Measurements from ENCODE around the gene MAGI2. TPM values are rescaled to one million over a fixed set of nuclear protein-coding genes. Genes with fewer than 3 reads are reported as not detected.
"Not testable (repeated sequence)": the region's sequence is repeated elsewhere in the genome, so short reads cannot be mapped to it uniquely, and the experiment has no call there.

The MAGI2 gene
- total RNA-seq, 4 donors from 2014 or later, result 0.23 to 5.5 (median 0.45) TPM

GRCh38 chr7:79091011-79091410, 362.5 kb downstream of the MAGI2 start:
- WGBS, 2 donors, result 66 to 78% methylated on average over 4 of the region's 4 CpGs
- TF ChIP-seq CTCF (IDR thresholded peaks at IDR 0.05), result no peak
- no peak for TF ChIP-seq POLR2A (IDR thresholded peaks at IDR 0.05)
- Histone ChIP-seq H3K9me3 (peaks cover 0 to 4% (median 0%) of the 10 kb centered on the region in 3 donors), H3K4me3 (no peak overlapping the region), H3K27me3 (no peaks in the 10 kb centered on the region), H3K4me1 (no peaks in the 10 kb centered on the region), H3K27ac (no peak overlapping the region), H3K36me3 (no peaks in the 10 kb centered on the region)
- intact Hi-C loops (cut with DNase I), result no loop called here
- DNase-seq, result no peak

GRCh38 chr7:79090543-79090942, 362.9 kb downstream of the MAGI2 start:
- TF ChIP-seq CTCF (IDR thresholded peaks at IDR 0.05) (no peak), POLR2A (IDR thresholded peaks at IDR 0.05) (no peak)
- no peak for DNase-seq
- peaks cover 0 to 4% (median 0%) of the 10 kb centered on the region in 3 donors for H3K9me3 ChIP-seq
- H3K27me3 ChIP-seq, result no peaks in the 10 kb centered on the region
- no peaks in the 10 kb centered on the region for H3K4me1 ChIP-seq
- WGBS, 2 donors, result 52 to 56% methylated on average over 4 of the region's 4 CpGs
- H3K36me3 ChIP-seq, result no peaks in the 10 kb centered on the region
- no peak overlapping the region for H3K27ac ChIP-seq
- no peak overlapping the region for H3K4me3 ChIP-seq
- intact Hi-C loops (cut with DNase I), result no loop called here

- H3K27me3 ChIP-seq, result no peaks in the 10 kb centered on the region
- H3K4me1 ChIP-seq, result no peaks in the 10 kb centered on the region
- H3K27ac ChIP-seq, result no peak overlapping the region
- no peak for DNase-seq
- H3K9me3 ChIP-seq, result peaks cover 0 to under 1% (median 0%) of the 10 kb centered on the region in 3 donors
- no peak overlapping the region for H3K4me3 ChIP-seq
- no peak for TF ChIP-seq CTCF (IDR thresholded peaks at IDR 0.05)
- TF ChIP-seq POLR2A (IDR thresholded peaks at IDR 0.05), result no peak
- H3K36me3 ChIP-seq, result no peaks in the 10 kb centered on the region
- intact Hi-C loops (cut with DNase I), result no loop called here
These were observed 369.0 kb downstream of the MAGI2 start for GRCh38 chr7:79084423-79084822.

GRCh38 chr7:79079919-79080554, 373.4 kb downstream of the MAGI2 start:
- intact Hi-C loops (cut with DNase I), result no loop called here
- no peak for DNase-seq
- H3K9me3 ChIP-seq, result no peaks in the 10 kb centered on the region
- no peaks in the 10 kb centered on the region for H3K36me3 ChIP-seq
- 73 to 78% methylated on average over 4 of the region's 4 CpGs for WGBS, 2 donors
- TF ChIP-seq POLR2A (IDR thresholded peaks at IDR 0.05) (no peak), CTCF (IDR thresholded peaks at IDR 0.05) (no peak)
- no peak overlapping the region for H3K27ac ChIP-seq
- H3K4me3 ChIP-seq, result no peak overlapping the region
- H3K4me1 ChIP-seq, result no peaks in the 10 kb centered on the region
- H3K27me3 ChIP-seq, result no peaks in the 10 kb centered on the region

GRCh38 chr7:79078273-79078672, 375.2 kb downstream of the MAGI2 start:
- Histone ChIP-seq H3K36me3 (no peaks in the 10 kb centered on the region), H3K4me3 (no peak overlapping the region), H3K27me3 (no peaks in the 10 kb centered on the region), H3K9me3 (no peaks in the 10 kb centered on the region), H3K27ac (no peak overlapping the region), H3K4me1 (no peaks in the 10 kb centered on the region)
- TF ChIP-seq CTCF (IDR thresholded peaks at IDR 0.05) (no peak), POLR2A (IDR thresholded peaks at IDR 0.05) (no peak)
- 50 to 75% methylated on average over 1 of the region's 1 CpG for WGBS, 2 donors
- intact Hi-C loops (cut with DNase I), result no loop called here
- no peak for DNase-seq

GRCh38 chr7:79071187-79071586, 382.3 kb downstream of the MAGI2 start:
- H3K27me3 ChIP-seq; H3K4me3 ChIP-seq; H3K4me1 ChIP-seq; H3K27ac ChIP-seq; H3K36me3 ChIP-seq; H3K9me3 ChIP-seq; DNase-seq; intact Hi-C loops (cut with DNase I): not testable (repeated sequence)
- WGBS, 2 donors, result 59 to 83% methylated on average over 1 to 5 of the region's 5 CpGs

Measured in esophagus squamous epithelium (tissue), 5 donors.